Endodermal cell (in vitro differentiated cells): ENCODE measurements around the gene GABRB3. TPM values are rescaled to one million over a fixed set of nuclear protein-coding genes. Genes with fewer than 3 reads are reported as not detected.

ENCODE experiments used
- DNase-seq: peaks from one replicate; pipeline ENCODE4 v3.0.0-alpha.2; 2017
- H3K27ac ChIP-seq: 2 replicates; pipeline ENCODE4 v1.5.1; 2013; ENCODE audit warnings: mild to moderate bottlenecking, low read depth, low read length, moderate library complexity
- H3K27me3 ChIP-seq: 2 replicates; pipeline ENCODE4 v1.6.1; 2013; ENCODE audit warnings: mild to moderate bottlenecking, low read length, moderate library complexity; ENCODE audit not compliant: insufficient read depth, control insufficient read depth, poor library complexity, severe bottlenecking
- H3K36me3 ChIP-seq: 2 replicates; pipeline ENCODE4 v1.7.0; 2013; ENCODE audit warnings: mild to moderate bottlenecking, low read length, moderate library complexity; ENCODE audit not compliant: control insufficient read depth, insufficient read depth
- H3K4me1 ChIP-seq: one replicate; pipeline ENCODE4 v1.7.0; 2013; ENCODE audit warnings: low read length; ENCODE audit not compliant: control insufficient read depth, insufficient read depth
- H3K4me3 ChIP-seq: 2 replicates; pipeline ENCODE4 v1.5.1; 2013; ENCODE audit warnings: mild to moderate bottlenecking, low read length, moderate library complexity
- H3K9ac ChIP-seq: 2 replicates; pipeline ENCODE4 v1.6.1; 2013; ENCODE audit warnings: mild to moderate bottlenecking, low read length, moderate library complexity; ENCODE audit not compliant: poor library complexity, severe bottlenecking; ENCODE audit errors: extremely low read depth
- H3K9me3 ChIP-seq: 2 replicates; pipeline ENCODE4 v1.6.1; 2013; ENCODE audit warnings: mild to moderate bottlenecking, low read length, moderate library complexity; ENCODE audit not compliant: control insufficient read depth
- H3K27ac Mint-ChIP-seq: 2 replicates; pipeline ENCODE4 v1.8.0; 2020; ENCODE audit warnings: mixed read lengths
- H3K27me3 Mint-ChIP-seq: 2 replicates; pipeline ENCODE4 v1.8.0; 2021; ENCODE audit warnings: mild to moderate bottlenecking, mixed read lengths; ENCODE audit not compliant: insufficient read depth
- H3K36me3 Mint-ChIP-seq: 2 replicates; pipeline ENCODE4 v1.8.0; 2020; ENCODE audit warnings: low read depth, mixed read lengths
- H3K4me1 Mint-ChIP-seq: 2 replicates; pipeline ENCODE4 v1.8.0; 2020; ENCODE audit warnings: mixed read lengths
- H3K4me3 Mint-ChIP-seq: 2 replicates; pipeline ENCODE4 v1.8.0; 2020; ENCODE audit warnings: mild to moderate bottlenecking, moderate library complexity, mixed read lengths
- H3K9me3 Mint-ChIP-seq: 2 replicates; pipeline ENCODE4 v1.8.0; 2020; ENCODE audit warnings: mild to moderate bottlenecking, mixed read lengths
- CTCF ChIP-seq: fragments of 200-600 bp; sonication (generic); conservative IDR thresholded peaks from 2 replicates; pipeline ENCODE4 v1.5.0; 2021; ENCODE audit warnings: antibody characterized with exemption, mild to moderate bottlenecking
- WGBS, 2 experiments: methylation state at CpG; one replicate each; pipeline versions ENCODE4 v1.1.5 to v1.1.7; 2013; ENCODE audit warnings: missing lambda C conversion rate in 2 of 2, mixed read lengths in 1 of 2; ENCODE audit not compliant: insufficient coverage in 1 of 2, insufficient read length in 1 of 2; 5-methylcytosine and 5-hydroxymethylcytosine counted together
- total RNA-seq, 2 donors: library from RNA; stranded (reverse); fragmentation: NEBNext Ultra II Directional in 1 of 2; extraction: Animal tissue kit (Norgen Biotek cat#: 25700) in 1 of 2; gene quantifications; 2 replicates in 1 of 2; 3 replicates in 1 of 2; pipeline ENCODE4 v1.2.1, GENCODE V29; 2021

Gene GABRB3
- total RNA-seq, 2 donors from 2014 or later: 81.8 to 122 TPM

GRCh38 chr15:26661107-26661506 is 111.8 kb downstream of the GABRB3 start:
- no peak overlapping the region for H3K9ac ChIP-seq
- Mint-ChIP-seq H3K4me1 (peaks cover 32% of the 10 kb centered on the region), H3K9me3 (no peaks in the 10 kb centered on the region), H3K4me3 (no peak overlapping the region), H3K27me3 (no peaks in the 10 kb centered on the region), H3K36me3 (peaks cover 9% of the 10 kb centered on the region), H3K27ac (no peak overlapping the region)
- H3K9me3 ChIP-seq: no peaks in the 10 kb centered on the region
- no peaks in the 10 kb centered on the region for H3K27me3 ChIP-seq
- 94 to 100% methylated on average over 3 of the region's 3 CpGs for WGBS, 2 experiments
- no peak for DNase-seq
- no peak overlapping the region for H3K4me3 ChIP-seq
- H3K4me1 ChIP-seq: peaks cover 3% of the 10 kb centered on the region
- no peak for TF ChIP-seq CTCF
- H3K36me3 ChIP-seq: peaks cover 4% of the 10 kb centered on the region
- H3K27ac ChIP-seq: no peak overlapping the region

DNA sequence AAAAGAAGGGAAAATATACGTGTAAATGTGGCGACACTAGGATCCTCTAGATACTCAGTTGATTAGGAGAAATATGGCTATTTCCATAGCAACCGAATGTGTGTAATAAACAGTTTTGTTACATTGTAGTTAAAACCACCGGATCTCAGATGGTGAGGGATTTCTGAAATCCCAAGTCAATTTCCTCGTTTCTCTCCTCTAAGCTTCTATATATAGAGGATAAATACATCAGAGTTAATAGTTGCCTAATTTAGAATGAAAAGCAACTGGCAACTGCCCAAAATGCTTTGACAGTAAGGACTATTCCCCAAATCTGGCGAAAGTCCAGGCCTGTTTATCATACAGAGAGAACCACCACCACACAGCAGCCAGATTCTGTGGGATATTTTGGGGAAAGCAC is 112.6 kb downstream of the GABRB3 start:
- H3K36me3 ChIP-seq: peaks cover 4% of the 10 kb centered on the region
- WGBS, 2 experiments: 94 to 96% methylated on average over 3 to 5 of the region's 6 CpGs
- peaks cover 2% of the 10 kb centered on the region for H3K9me3 Mint-ChIP-seq
- H3K27ac Mint-ChIP-seq: no peak overlapping the region
- H3K4me3 Mint-ChIP-seq: no peak overlapping the region
- peaks cover 3% of the 10 kb centered on the region for H3K4me1 ChIP-seq
- H3K36me3 Mint-ChIP-seq: peaks cover 13% of the 10 kb centered on the region
- H3K27ac ChIP-seq: no peak overlapping the region
- H3K27me3 Mint-ChIP-seq: no peaks in the 10 kb centered on the region
- no peak overlapping the region for H3K4me3 ChIP-seq
- no peak for DNase-seq
- no peak overlapping the region for H3K9ac ChIP-seq
- H3K9me3 ChIP-seq: no peaks in the 10 kb centered on the region
- H3K27me3 ChIP-seq: no peaks in the 10 kb centered on the region
- no peak for TF ChIP-seq CTCF
- H3K4me1 Mint-ChIP-seq: peaks cover 32% of the 10 kb centered on the region

DNA sequence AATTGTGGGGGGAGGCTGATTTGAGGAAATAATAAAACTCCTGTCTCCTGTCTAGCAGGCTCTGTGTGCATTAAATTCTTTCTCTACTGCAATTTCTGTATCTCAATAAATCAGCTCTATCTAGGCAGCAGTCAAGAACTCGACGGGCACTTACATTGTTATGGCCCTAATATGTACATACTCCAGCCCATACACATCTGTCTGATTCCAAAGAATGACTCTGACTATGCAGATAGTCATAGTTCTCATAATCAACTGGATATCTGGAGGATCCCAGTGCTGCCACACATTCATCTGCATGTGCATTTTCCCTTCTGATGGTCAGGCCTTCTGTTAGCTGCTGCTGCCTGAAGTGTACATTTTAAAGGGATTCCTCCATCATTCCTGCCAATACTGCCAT is 114.6 kb downstream of the GABRB3 start:
- 88 to 100% methylated on average over 1 to 2 of the region's 2 CpGs for WGBS, 2 experiments
- H3K4me1 Mint-ChIP-seq: peaks cover 30% of the 10 kb centered on the region
- H3K4me3 ChIP-seq: no peak overlapping the region
- no peak for DNase-seq
- no peak overlapping the region for H3K27ac Mint-ChIP-seq
- peaks cover 12% of the 10 kb centered on the region for H3K9me3 Mint-ChIP-seq
- TF ChIP-seq CTCF: no peak
- no peaks in the 10 kb centered on the region for H3K27me3 ChIP-seq
- no peak overlapping the region for H3K27ac ChIP-seq
- peaks cover 3% of the 10 kb centered on the region for H3K4me1 ChIP-seq
- H3K9me3 ChIP-seq: peaks cover 17% of the 10 kb centered on the region
- H3K36me3 Mint-ChIP-seq: peaks cover 16% of the 10 kb centered on the region
- H3K4me3 Mint-ChIP-seq: no peak overlapping the region
- no peaks in the 10 kb centered on the region for H3K27me3 Mint-ChIP-seq
- peaks cover 4% of the 10 kb centered on the region for H3K36me3 ChIP-seq
- no peak overlapping the region for H3K9ac ChIP-seq
